Mesendoderm (in vitro differentiated cells): ENCODE results near the gene MBD3L5.
"Not testable (repeated sequence)": the region's sequence is repeated elsewhere in the genome, so short reads cannot be mapped to it uniquely, and the experiment has no call there.

Experiments
- DNase-seq: peaks from one replicate; pipeline ENCODE4 v3.0.0; 2013
- H2AK5ac ChIP-seq: 2 replicates; pipeline ENCODE4 v1.6.1; 2013; ENCODE audit warnings: low read length, inconsistent platforms
- H2BK120ac ChIP-seq: 2 replicates; pipeline ENCODE4 v1.6.1; 2013; ENCODE audit warnings: low read depth, mild to moderate bottlenecking, low read length, moderate library complexity, mixed read lengths
- H2BK15ac ChIP-seq: replicated peaks from 2 replicates; pipeline ENCODE4 v1.6.1; 2013; ENCODE audit warnings: low read depth, mild to moderate bottlenecking, moderate library complexity
- H2BK5ac ChIP-seq: 2 replicates; pipeline ENCODE4 v1.6.1; 2013; ENCODE audit warnings: low read length, inconsistent platforms
- H3K18ac ChIP-seq: 2 replicates; pipeline ENCODE4 v1.6.1; 2013; ENCODE audit warnings: mild to moderate bottlenecking, low read length, mixed read lengths
- H3K23ac ChIP-seq: one replicate; pipeline ENCODE4 v1.6.1; 2013; ENCODE audit warnings: low read length
- H3K27ac ChIP-seq: 2 replicates; pipeline ENCODE4 v1.5.1; 2013; ENCODE audit warnings: low read depth, mild to moderate bottlenecking, inconsistent platforms, low read length, moderate library complexity
- H3K27me3 ChIP-seq: 2 replicates; pipeline ENCODE4 v1.6.1; 2013; ENCODE audit warnings: low read length, control low read depth, mild to moderate bottlenecking, inconsistent platforms; ENCODE audit not compliant: insufficient read depth, poor library complexity
- H3K36me3 ChIP-seq: 2 replicates; pipeline ENCODE4 v1.6.1; 2013; ENCODE audit warnings: low read length, inconsistent platforms; ENCODE audit not compliant: control insufficient read depth, insufficient read depth
- H3K4ac ChIP-seq: one replicate; pipeline ENCODE4 v1.6.1; 2013; ENCODE audit warnings: low read depth, mild to moderate bottlenecking, low read length, moderate library complexity
- H3K4me1 ChIP-seq: 2 replicates; pipeline ENCODE4 v1.6.1; 2013; ENCODE audit warnings: low read depth, low read length, inconsistent platforms; ENCODE audit not compliant: control insufficient read depth
- H3K4me2 ChIP-seq: 2 replicates; pipeline ENCODE4 v1.6.1; 2013; ENCODE audit warnings: low read length
- H3K4me3 ChIP-seq: 2 replicates; pipeline ENCODE4 v1.5.1; 2013; ENCODE audit warnings: mild to moderate bottlenecking, low read length
- H3K56ac ChIP-seq: one replicate; pipeline ENCODE4 v1.6.1; 2013; ENCODE audit warnings: low read length
- H3K79me1 ChIP-seq: 2 replicates; pipeline ENCODE4 v1.6.1; 2013; ENCODE audit warnings: low read length, inconsistent platforms
- H3K79me2 ChIP-seq: 2 replicates; pipeline ENCODE4 v1.6.1; 2013; ENCODE audit warnings: mild to moderate bottlenecking, low read length; ENCODE audit not compliant: control insufficient read depth, insufficient read depth
- H3K9ac ChIP-seq: 2 replicates; pipeline ENCODE4 v1.6.1; 2013; ENCODE audit warnings: low read length, inconsistent platforms
- H4K5ac ChIP-seq: one replicate; pipeline ENCODE4 v1.6.1; 2013; ENCODE audit warnings: low read length
- H4K8ac ChIP-seq: one replicate; pipeline ENCODE4 v1.6.1; 2013; ENCODE audit warnings: low read depth, mild to moderate bottlenecking, control low read depth, low read length, moderate library complexity
- WGBS: extraction: QIAGEN DNeasy Blood & Tissue Kit; methylation state at CpG from one replicate; pipeline ENCODE4 v1.1.7; 2013; ENCODE audit warnings: low lambda C conversion rate, missing lambda C conversion rate; ENCODE audit not compliant: insufficient coverage; ENCODE audit errors: extremely low coverage; 5-methylcytosine and 5-hydroxymethylcytosine counted together

Gene MBD3L5

DNA sequence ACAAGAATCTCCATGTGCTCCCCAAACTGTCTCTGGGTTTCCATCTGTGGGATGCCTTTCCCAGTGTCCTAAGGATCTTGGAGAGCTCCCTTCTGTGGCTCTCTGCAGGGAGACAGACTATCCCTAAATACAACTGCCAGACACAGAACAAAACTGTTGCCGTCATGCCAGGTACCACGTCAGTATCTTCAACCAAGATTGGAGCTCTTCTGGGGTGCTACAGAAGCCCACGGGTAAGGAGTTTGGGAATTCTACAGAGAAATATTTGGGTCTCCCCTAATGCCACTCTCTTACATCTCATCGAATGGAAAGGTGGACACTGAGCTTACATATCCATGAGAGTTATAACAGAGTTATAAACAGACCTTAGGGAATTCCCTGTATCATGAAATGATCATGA is 33.0 kb downstream of the MBD3L5 start:
- Histone ChIP-seq H3K23ac (no peak overlapping the region), H3K56ac (no peak overlapping the region), H3K4me2 (no peak overlapping the region), H3K27me3 (no peaks in the 10 kb centered on the region), H2BK5ac (no peak overlapping the region), H3K9ac (no peak overlapping the region), H2BK120ac (no peak overlapping the region), H3K4ac (no peak overlapping the region), H4K5ac (no peak overlapping the region), H3K36me3 (no peaks in the 10 kb centered on the region), H4K8ac (no peak overlapping the region), H3K4me3 (no peak overlapping the region), H3K79me2 (no peaks in the 10 kb centered on the region), H2AK5ac (no peak overlapping the region), H3K18ac (no peak overlapping the region), H3K4me1 (no peaks in the 10 kb centered on the region), H2BK15ac (no peak overlapping the region), H3K79me1 (no peaks in the 10 kb centered on the region), H3K27ac (no peak overlapping the region)
- DNase-seq: no peak
- no CpG with 5 or more reads among the region's 4 CpGs for WGBS

DNA sequence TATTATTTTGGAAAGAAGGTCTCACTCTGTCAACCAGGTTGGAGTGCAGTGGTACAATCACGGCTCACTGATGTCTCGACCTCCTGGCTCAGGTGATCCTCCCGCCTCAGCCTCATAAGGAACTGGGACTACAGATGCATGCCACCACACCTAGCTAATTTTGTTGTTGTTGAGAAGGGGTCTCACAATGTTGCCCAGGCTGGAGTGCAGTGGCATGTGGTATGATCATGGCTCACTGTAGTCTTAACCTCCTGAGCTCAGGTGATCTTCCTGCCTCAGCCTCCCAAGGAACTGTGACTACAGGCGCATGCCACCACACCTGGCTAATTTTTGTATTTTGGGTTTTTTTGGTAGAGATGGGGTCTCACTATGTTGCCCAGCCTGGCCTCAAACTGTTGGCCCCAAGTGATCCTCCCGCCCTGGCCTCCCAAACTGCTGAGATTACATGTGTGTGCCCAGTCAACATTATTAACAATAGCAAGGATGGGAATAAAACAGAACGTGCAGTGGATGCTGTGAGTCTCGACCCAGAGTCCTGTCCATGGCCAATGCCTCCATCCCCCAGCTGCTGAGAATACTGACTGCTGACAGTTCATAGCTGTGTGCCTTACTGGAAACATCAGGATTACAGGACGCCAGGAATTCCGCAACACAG is 33.5 kb downstream of the MBD3L5 start:
- no peak overlapping the region for H3K18ac ChIP-seq
- no peak overlapping the region for H2BK5ac ChIP-seq
- no peak overlapping the region for H3K4ac ChIP-seq
- DNase-seq: no peak
- no peak overlapping the region for H2BK120ac ChIP-seq
- H3K4me3 ChIP-seq: no peak overlapping the region
- H3K36me3 ChIP-seq: no peaks in the 10 kb centered on the region
- no CpG with 5 or more reads among the region's 9 CpGs for WGBS
- H3K27ac ChIP-seq: no peak overlapping the region
- H4K5ac ChIP-seq: no peak overlapping the region
- H4K8ac ChIP-seq: no peak overlapping the region
- H3K79me1 ChIP-seq: no peaks in the 10 kb centered on the region
- no peak overlapping the region for H3K23ac ChIP-seq
- H3K27me3 ChIP-seq: no peaks in the 10 kb centered on the region
- H2BK15ac ChIP-seq: no peak overlapping the region
- no peaks in the 10 kb centered on the region for H3K79me2 ChIP-seq
- no peak overlapping the region for H3K4me2 ChIP-seq
- no peak overlapping the region for H3K9ac ChIP-seq
- no peaks in the 10 kb centered on the region for H3K4me1 ChIP-seq
- no peak overlapping the region for H3K56ac ChIP-seq
- no peak overlapping the region for H2AK5ac ChIP-seq

DNA sequence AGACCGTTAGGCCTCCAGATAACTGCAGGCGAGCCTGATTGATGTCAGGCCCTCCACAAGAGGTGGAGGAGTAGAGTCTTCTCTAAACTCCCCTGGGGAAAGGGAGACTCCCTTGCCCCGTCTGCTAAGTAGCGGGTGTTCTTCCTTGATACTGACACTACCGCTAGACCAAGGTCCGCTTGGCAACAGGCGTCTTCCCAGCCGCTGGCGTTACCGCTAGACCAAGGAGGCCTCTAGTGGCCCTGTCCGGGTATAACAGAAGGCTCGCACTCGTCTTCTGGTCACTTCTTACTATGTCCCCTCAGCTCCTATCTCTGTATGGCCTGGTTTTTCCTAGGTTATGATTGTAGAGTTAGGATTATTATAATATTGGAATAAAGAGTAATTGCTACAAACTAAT is 36.7 kb downstream of the MBD3L5 start:
- WGBS: no CpG with 5 or more reads among the region's 13 CpGs
- H2BK5ac ChIP-seq, H3K27me3 ChIP-seq, H3K23ac ChIP-seq, H3K9ac ChIP-seq, H3K4me3 ChIP-seq, H3K4ac ChIP-seq, H3K79me1 ChIP-seq, H3K4me2 ChIP-seq, H3K56ac ChIP-seq, H3K27ac ChIP-seq, H4K8ac ChIP-seq, H2BK15ac ChIP-seq, H2AK5ac ChIP-seq, H3K36me3 ChIP-seq, H3K18ac ChIP-seq, H2BK120ac ChIP-seq, H4K5ac ChIP-seq, H3K79me2 ChIP-seq, H3K4me1 ChIP-seq: not testable (repeated sequence)
- DNase-seq: peak; percentile 65

DNA sequence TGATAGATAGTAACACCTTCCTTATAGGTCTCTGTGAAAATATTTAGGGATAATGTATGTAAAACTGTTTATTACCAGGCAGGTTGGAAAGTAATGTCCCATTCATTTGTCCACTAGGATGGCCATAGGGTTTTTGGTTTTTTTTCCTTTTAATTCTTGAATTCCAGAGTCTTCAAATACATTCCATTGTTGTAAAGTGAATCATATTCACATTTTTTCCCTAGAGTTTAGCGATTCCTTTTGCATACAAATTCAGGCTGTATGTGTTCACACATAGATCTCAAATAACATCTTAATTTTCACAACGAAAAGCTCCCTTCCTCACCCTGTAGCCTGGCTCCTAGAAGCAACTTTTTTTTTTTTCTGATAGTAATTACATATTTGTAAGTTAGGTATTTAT is 37.3 kb downstream of the MBD3L5 start:
- H3K18ac ChIP-seq: no peak overlapping the region
- peaks cover 1% of the 10 kb centered on the region for H3K79me2 ChIP-seq
- no peak overlapping the region for H4K8ac ChIP-seq
- no peak overlapping the region for H2BK5ac ChIP-seq
- H3K4me2 ChIP-seq: no peak overlapping the region
- H4K5ac ChIP-seq: no peak overlapping the region
- H3K27ac ChIP-seq: no peak overlapping the region
- no peak for DNase-seq
- no peak overlapping the region for H2BK120ac ChIP-seq
- H3K79me1 ChIP-seq: peaks cover 1% of the 10 kb centered on the region
- H3K4me3 ChIP-seq: no peak overlapping the region
- no peak overlapping the region for H3K9ac ChIP-seq
- H3K23ac ChIP-seq: no peak overlapping the region
- H3K56ac ChIP-seq: no peak overlapping the region
- H3K4me1 ChIP-seq: no peaks in the 10 kb centered on the region
- H2AK5ac ChIP-seq: no peak overlapping the region
- peaks cover 2% of the 10 kb centered on the region for H3K36me3 ChIP-seq
- H3K4ac ChIP-seq: no peak overlapping the region
- H3K27me3 ChIP-seq: no peaks in the 10 kb centered on the region
- no peak overlapping the region for H2BK15ac ChIP-seq
- WGBS: no CpG with 5 or more reads among the region's 2 CpGs

DNA sequence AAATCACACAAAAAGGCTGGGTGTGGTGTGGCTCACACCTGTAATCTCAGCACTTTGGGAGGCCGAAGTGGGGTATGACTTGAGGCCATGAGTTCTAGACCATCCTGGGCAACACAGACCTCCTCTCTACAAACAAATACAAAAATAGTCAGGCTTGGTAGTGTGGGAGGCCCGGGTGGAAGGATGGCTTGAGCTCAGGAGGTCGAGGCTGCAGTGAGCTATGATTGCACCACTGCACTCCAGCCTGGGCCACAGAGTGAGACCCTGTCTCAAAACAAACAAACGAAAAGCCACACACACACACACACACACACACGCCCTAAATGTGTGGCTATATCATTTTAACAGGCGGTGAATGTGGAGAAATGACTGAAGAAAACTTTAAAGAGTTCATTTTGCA is 38.2 kb downstream of the MBD3L5 start:
- Histone ChIP-seq H3K79me1 (peaks cover 1% of the 10 kb centered on the region), H3K27ac (no peak overlapping the region)
- no CpG with 5 or more reads among the region's 6 CpGs for WGBS

More for the DNA sequence above, 38.2 kb downstream of the MBD3L5 start:
- Histone ChIP-seq H3K18ac (no peak overlapping the region), H3K27me3 (no peaks in the 10 kb centered on the region), H2BK5ac (no peak overlapping the region), H4K5ac (no peak overlapping the region), H3K23ac (no peak overlapping the region), H3K56ac (no peak overlapping the region), H2BK120ac (no peak overlapping the region), H3K9ac (no peak overlapping the region), H3K4ac (no peak overlapping the region), H2BK15ac (no peak overlapping the region), H3K79me2 (peaks cover 1% of the 10 kb centered on the region), H3K4me3 (no peak overlapping the region), H3K36me3 (peaks cover 2% of the 10 kb centered on the region), H3K4me2 (no peak overlapping the region), H3K4me1 (no peaks in the 10 kb centered on the region), H2AK5ac (no peak overlapping the region), H4K8ac (no peak overlapping the region)
- no peak for DNase-seq
